H1 (cell line): ENCODE results near the gene CIB4. TPM values are rescaled to one million over a fixed set of nuclear protein-coding genes. Genes with fewer than 3 reads are reported as not detected.

Experiments used
- CTCF ChIA-PET: fragments of 300-600 bp; sonication (Branson Sonifier 250); formaldehyde crosslinking; loops from one replicate; lab custom pipeline; 2021; ENCODE audit not compliant: partially characterized antibody; lab: Charles Lee
- POLR2A ChIA-PET: fragments of 300-600 bp; sonication (Branson Sonifier 250); formaldehyde crosslinking; loops from one replicate; lab custom pipeline; 2021; ENCODE audit warnings: inconsistent platforms; ENCODE audit not compliant: partially characterized antibody; lab: Charles Lee
- DNase-seq, 2 experiments: peaks; one replicate each; pipeline versions ENCODE4 v3.0.0 to v3.0.0-alpha.2; 2010 to 2022; ENCODE audit warnings: low spot score in 2 of 2, low read depth in 1 of 2, mixed read lengths in 1 of 2
- FAIRE-seq: peaks from 2 replicates; lab custom pipeline; 2011; peaks lifted over from hg19 to GRCh38; lab: Jason Lieb, UNC
- H2AFZ ChIP-seq: 2 replicates; pipeline ENCODE4 v1.8.1; 2012; ENCODE audit warnings: low read length, inconsistent platforms
- H2AK5ac ChIP-seq: 2 replicates; pipeline ENCODE4 v1.6.1; 2013; ENCODE audit warnings: low read depth, low read length
- H2BK120ac ChIP-seq: replicated peaks from 2 replicates; pipeline ENCODE3; 2013; ENCODE audit warnings: low read depth, low read length, inconsistent platforms
- H2BK12ac ChIP-seq: 2 replicates; pipeline ENCODE4 v1.6.1; 2013; ENCODE audit warnings: low read depth, low read length
- H2BK15ac ChIP-seq: 2 replicates; pipeline ENCODE4 v1.6.1; 2013; ENCODE audit warnings: low read length
- H2BK20ac ChIP-seq: 2 replicates; pipeline ENCODE4 v1.6.1; 2013; ENCODE audit warnings: low read length
- H2BK5ac ChIP-seq: 2 replicates; pipeline ENCODE4 v1.6.1; 2013; ENCODE audit warnings: low read depth, low read length
- H3K14ac ChIP-seq: 2 replicates; pipeline ENCODE4 v1.6.1; 2013; ENCODE audit warnings: inconsistent platforms; ENCODE audit not compliant: insufficient read length
- H3K18ac ChIP-seq: 2 replicates; pipeline ENCODE4 v1.6.1; 2013; ENCODE audit warnings: low read length; ENCODE audit errors: extremely low read depth
- H3K23ac ChIP-seq: 2 replicates; pipeline ENCODE4 v1.6.1; 2013; ENCODE audit warnings: inconsistent platforms; ENCODE audit not compliant: insufficient read length
- H3K23me2 ChIP-seq: 2 replicates; pipeline ENCODE4 v1.6.1; 2013; ENCODE audit warnings: low read depth, low read length
- H3K27ac ChIP-seq: 2 replicates; pipeline ENCODE4 v1.6.1; 2011; ENCODE audit warnings: low read depth, low read length, inconsistent platforms
- H3K27me3 ChIP-seq, 4 experiments: replicated peaks in 1 of 4; 1 replicate in 1 of 4; 2 replicates in 3 of 4; pipeline versions ENCODE4 v1.6.1 to v1.8.1; 2011 to 2013; ENCODE audit warnings: low read length in 3 of 4, mild to moderate bottlenecking in 3 of 4, inconsistent platforms in 2 of 4, mixed read lengths in 2 of 4, moderate library complexity in 1 of 4; ENCODE audit not compliant: control insufficient read depth in 3 of 4, insufficient read depth in 3 of 4; ENCODE audit errors: extremely low read depth in 1 of 4
- H3K36me3 ChIP-seq, 4 experiments: 2 replicates each; pipeline versions ENCODE4 v1.6.1 to v1.8.1; 2011 to 2013; ENCODE audit warnings: mild to moderate bottlenecking in 4 of 4, low read length in 3 of 4, moderate library complexity in 2 of 4, control low read depth in 1 of 4, inconsistent platforms in 1 of 4; ENCODE audit not compliant: insufficient read depth in 4 of 4, control insufficient read depth in 2 of 4
- H3K4ac ChIP-seq: replicated peaks from 2 replicates; pipeline ENCODE3; 2013; ENCODE audit warnings: low read length, low read depth, mixed read lengths, inconsistent platforms; ENCODE audit not compliant: insufficient read length
- H3K4me1 ChIP-seq, 4 experiments: replicated peaks in 1 of 4; 1 replicate in 1 of 4; 2 replicates in 3 of 4; pipeline versions ENCODE4 v1.6.1 to v1.8.1; 2011 to 2013; ENCODE audit warnings: low read length in 3 of 4, inconsistent platforms in 2 of 4, mixed read lengths in 1 of 4; ENCODE audit not compliant: insufficient read depth in 4 of 4, control insufficient read depth in 3 of 4
- H3K4me2 ChIP-seq, 2 experiments: 2 replicates each; pipeline versions ENCODE4 v1.6.1 to v1.8.1; 2011 to 2013; ENCODE audit warnings: low read depth in 2 of 2, low read length in 2 of 2, control low read depth in 1 of 2, inconsistent platforms in 1 of 2, mild to moderate bottlenecking in 1 of 2; ENCODE audit not compliant: insufficient read depth in 1 of 2
- H3K4me3 ChIP-seq, 4 experiments: fragments of 200-600, 300-600 bp in 1 of 4; sonication (generic), shearing (Covaris generic), sonication (Bioruptor Twin) in 1 of 4; 2 replicates each; pipeline versions ENCODE4 v1.5.1 to v1.8.1; 2011 to 2016; ENCODE audit warnings: low read length in 4 of 4, low read depth in 3 of 4, control low read depth in 2 of 4, inconsistent platforms in 2 of 4, mild to moderate bottlenecking in 2 of 4, mixed read lengths in 1 of 4, moderate library complexity in 1 of 4; ENCODE audit not compliant: insufficient read depth in 2 of 4; ENCODE audit errors: extremely low read depth in 1 of 4
- H3K56ac ChIP-seq: replicated peaks from 2 replicates; pipeline ENCODE3; 2013; ENCODE audit warnings: low read depth, mild to moderate bottlenecking, mixed read lengths, low read length, inconsistent platforms; ENCODE audit not compliant: insufficient read length
- H3K79me1 ChIP-seq: 2 replicates; pipeline ENCODE4 v1.6.1; 2013; ENCODE audit warnings: low read depth, low read length, control low read depth
- H3K79me2 ChIP-seq, 2 experiments: 2 replicates each; pipeline versions ENCODE4 v1.6.1 to v1.8.1; 2012 to 2013; ENCODE audit warnings: low read length in 2 of 2, mild to moderate bottlenecking in 2 of 2, inconsistent platforms in 1 of 2; ENCODE audit not compliant: insufficient read depth in 2 of 2, control insufficient read depth in 1 of 2
- H3K9ac ChIP-seq, 4 experiments: replicated peaks in 1 of 4; 1 replicate in 1 of 4; 2 replicates in 3 of 4; pipeline versions ENCODE4 v1.6.1 to v1.8.1; 2011 to 2013; ENCODE audit warnings: low read depth in 3 of 4, low read length in 3 of 4, control low read depth in 2 of 4, mild to moderate bottlenecking in 2 of 4, moderate library complexity in 2 of 4, inconsistent platforms in 1 of 4; ENCODE audit errors: extremely low read depth in 1 of 4
- H3K9me3 ChIP-seq, 2 experiments: 2 replicates each; pipeline versions ENCODE4 v1.6.1 to v1.8.1; 2012 to 2013; ENCODE audit warnings: mild to moderate bottlenecking in 2 of 2, moderate library complexity in 2 of 2, control low read depth in 1 of 2, inconsistent platforms in 1 of 2, low read depth in 1 of 2, low read length in 1 of 2, mixed read lengths in 1 of 2; ENCODE audit not compliant: insufficient read depth in 2 of 2
- H4K20me1 ChIP-seq, 2 experiments: replicated peaks in 1 of 2; 2 replicates each; pipeline versions ENCODE3 to v1.8.1; 2011 to 2013; ENCODE audit warnings: inconsistent platforms in 2 of 2, low read length in 2 of 2, mild to moderate bottlenecking in 1 of 2; ENCODE audit not compliant: insufficient read depth in 2 of 2, control insufficient read depth in 1 of 2
- H4K5ac ChIP-seq: 2 replicates; pipeline ENCODE4 v1.6.1; 2013; ENCODE audit warnings: low read length, low read depth, mixed read lengths, inconsistent platforms; ENCODE audit not compliant: insufficient read length
- H4K8ac ChIP-seq: 2 replicates; pipeline ENCODE4 v1.8.0; 2013; ENCODE audit warnings: mild to moderate bottlenecking, moderate library complexity, low read length, inconsistent platforms; ENCODE audit not compliant: insufficient read depth; ENCODE audit errors: extremely low read depth
- H4K91ac ChIP-seq: replicated peaks from 2 replicates; pipeline ENCODE3; 2013; ENCODE audit warnings: low read length, mixed read lengths, inconsistent platforms; ENCODE audit not compliant: insufficient read length
- ATF2 ChIP-seq: IDR thresholded peaks from 2 replicates; pipeline ENCODE4 v1.6.1; 2012; ENCODE audit warnings: low read length, inconsistent platforms
- CHD2 ChIP-seq: IDR thresholded peaks from 2 replicates; pipeline ENCODE4 v1.6.1; 2012; ENCODE audit warnings: low read length, improper control_type of control experiment
- EZH2 ChIP-seq: fragments of 200-600 bp; sonication (generic); IDR thresholded peaks from 2 replicates; pipeline ENCODE4 v1.7.1; 2012; ENCODE audit warnings: low read depth, mild to moderate bottlenecking, moderate library complexity, low read length, inconsistent platforms; ENCODE audit not compliant: severe bottlenecking
- GABPA ChIP-seq: IDR thresholded peaks from 2 replicates; pipeline ENCODE4 v1.6.1; 2011; ENCODE audit warnings: mild to moderate bottlenecking, low read length, moderate library complexity, borderline replicate concordance; ENCODE audit not compliant: insufficient read depth
- JUND ChIP-seq: IDR thresholded peaks from 2 replicates; pipeline ENCODE4 v1.6.1; 2011; ENCODE audit warnings: mild to moderate bottlenecking, improper control_type of control experiment, low read length
- PHF8 ChIP-seq: fragments of 200-600 bp; sonication (generic); conservative IDR thresholded peaks from 2 replicates; pipeline ENCODE4 v1.7.1; 2012; ENCODE audit warnings: low read depth, mild to moderate bottlenecking, inconsistent platforms, low read length, moderate library complexity
- SIX5 ChIP-seq: IDR thresholded peaks from 2 replicates; pipeline ENCODE4 v1.6.1; 2011; ENCODE audit warnings: mild to moderate bottlenecking, low read depth, low read length
- TAF7 ChIP-seq: optimal IDR thresholded peaks from 2 replicates; pipeline ENCODE3; 2011; ENCODE audit warnings: low read depth, mild to moderate bottlenecking, inconsistent platforms, low read length, moderate library complexity, borderline replicate concordance
- TEAD4 ChIP-seq: IDR thresholded peaks from 2 replicates; pipeline ENCODE4 v1.6.1; 2012; ENCODE audit warnings: low read depth, low read length, inconsistent platforms, mixed read lengths
- USF2 ChIP-seq: IDR thresholded peaks from 2 replicates; pipeline ENCODE4 v1.6.1; 2011; ENCODE audit warnings: low read length, improper control_type of control experiment
- WGBS, 2 experiments: shearing (Covaris generic) in 1 of 2; methylation state at CpG; one replicate each; pipeline versions ENCODE4 v1.1.6 to v1.1.7; 2013 to 2015; ENCODE audit warnings: low lambda C conversion rate in 2 of 2, mixed read lengths in 2 of 2, inconsistent platforms in 1 of 2, low coverage in 1 of 2, missing lambda C conversion rate in 1 of 2; ENCODE audit not compliant: insufficient replicate concordance in 2 of 2, insufficient coverage in 1 of 2, insufficient read length in 1 of 2; ENCODE audit errors: extremely low coverage in 1 of 2, missing lambda C conversion rate in 1 of 2; 5-methylcytosine and 5-hydroxymethylcytosine counted together
- polyA plus RNA-seq, 7 experiments: library from polyadenylated mRNA; depleted of rRNA in 3 of 7; stranded (reverse) in 5 of 7; unstranded in 2 of 7; fragments of >200 nt in 5 of 7; fragments of 200-250 nt in 2 of 7; gene quantifications; 1 replicate in 5 of 7; 2 replicates in 1 of 7; 4 replicates in 1 of 7; pipeline versions ENCODE4 v1.2.1 to v1.2.3, GENCODE V29; 2011 to 2013; ENCODE audit warnings: missing spikeins in 2 of 7, mixed read lengths in 2 of 7
- total RNA-seq: library from RNA; stranded (reverse); fragmentation: NEBNext Ultra II Directional; extraction: Animal tissue kit (Norgen Biotek cat#: 25700); gene quantifications from 2 replicates; pipeline ENCODE4 v1.2.1, GENCODE V29; 2021

Gene CIB4
- total and polyA plus RNA-seq, 2 of the 8 experiments (the other 6 are each of a cell fraction or from before 2014, with no cell fraction given), result not detected

DNA sequence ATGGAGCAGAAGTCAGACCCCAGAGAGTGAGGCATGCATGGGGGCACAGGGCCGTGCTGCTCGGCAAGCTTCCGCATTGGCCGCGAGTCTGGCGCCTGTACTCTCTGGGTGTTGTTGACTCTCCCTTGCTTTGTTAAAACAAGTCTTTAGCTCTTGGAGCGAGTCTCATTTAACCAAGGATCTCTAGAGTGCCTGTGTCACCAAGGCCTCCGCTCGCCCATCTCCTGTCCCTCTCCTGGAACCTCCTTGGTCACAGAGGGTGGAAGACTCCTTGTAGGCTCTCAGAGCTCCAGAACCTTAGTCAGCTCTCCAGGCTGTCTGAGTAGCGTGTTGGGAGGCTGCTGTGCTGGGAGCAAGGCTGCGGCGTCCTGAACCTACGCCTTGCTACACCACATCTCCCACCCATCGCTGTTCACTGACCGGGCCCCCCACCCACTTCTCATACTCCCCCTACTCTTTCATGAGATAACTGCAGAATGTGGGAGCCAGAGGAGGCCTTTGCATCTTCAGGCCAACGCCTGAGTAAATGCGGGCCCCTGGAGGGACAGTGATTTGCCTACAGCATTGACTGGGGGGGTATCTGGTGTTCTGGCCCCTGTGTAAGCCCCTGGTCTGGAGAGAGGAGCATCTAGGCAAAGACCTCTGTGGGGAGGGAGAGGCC lies 66.1 kb downstream of the CIB4 start:
- no peak overlapping the region for H2BK120ac ChIP-seq
- TF ChIP-seq GABPA, result no peak
- no peak for TF ChIP-seq TEAD4
- no peak for TF ChIP-seq ATF2
- TF ChIP-seq EZH2, result no peak
- no peak for TF ChIP-seq TAF7
- no peak for TF ChIP-seq JUND
- no peak for TF ChIP-seq CHD2
- TF ChIP-seq PHF8, result no peak
- no peak for TF ChIP-seq USF2
- TF ChIP-seq SIX5, result no peak

More for the DNA sequence above, 66.1 kb downstream of the CIB4 start:
- H3K27me3 ChIP-seq, result peaks cover 0 to 2% (median under 1%) of the 10 kb centered on the region in 4 experiments; a peak in 3 of 7 replicates
- H2BK5ac ChIP-seq, result no peak overlapping the region
- no peak overlapping the region for H2BK20ac ChIP-seq
- DNase-seq (no peak), FAIRE-seq (no peak)
- ChIA-PET CTCF (interaction anchor here (0.9 to 10.9 kb wide), 8 partner anchors 10 to 348 kb away, joined by 3 to 159 read pairs (median 4); a partner anchor contains a TSS), POLR2A (interaction anchor here (0.7 kb wide), 1 partner anchor 9 kb away, joined by 3 read pairs; no protein-coding TSS in a partner anchor)
- H3K18ac ChIP-seq, result no peak overlapping the region; the same call in 1 of the 2 replicates
- H3K4me3 ChIP-seq, result no peak overlapping the region
- no peak overlapping the region for H2AFZ ChIP-seq
- no peaks in the 10 kb centered on the region for H3K79me1 ChIP-seq
- no peaks in the 10 kb centered on the region for H4K20me1 ChIP-seq
- H2AK5ac ChIP-seq, result no peak overlapping the region
- H2BK15ac ChIP-seq, result no peak overlapping the region
- H3K9me3 ChIP-seq, result no peaks in the 10 kb centered on the region
- H3K27ac ChIP-seq, result no peak overlapping the region
- WGBS, 2 experiments, result 87% methylated on average over 15 of the region's 17 CpGs; no CpG with 5 or more reads in 1 of the 2 experiments
- H3K23ac ChIP-seq, result no peak overlapping the region
- H2BK12ac ChIP-seq, result no peak overlapping the region
- H3K9ac ChIP-seq, result no peak overlapping the region
- no peaks in the 10 kb centered on the region for H3K23me2 ChIP-seq
- H3K4me2 ChIP-seq, result no peak overlapping the region
- no peak overlapping the region for H4K91ac ChIP-seq
- no peak overlapping the region for H3K4ac ChIP-seq
- H4K5ac ChIP-seq, result no peak overlapping the region
- no peak overlapping the region for H3K56ac ChIP-seq
- H3K79me2 ChIP-seq, result no peaks in the 10 kb centered on the region
- peaks cover 0 to 4% (median 2%) of the 10 kb centered on the region in 4 experiments; a peak in 4 of 7 replicates for H3K4me1 ChIP-seq
- H3K36me3 ChIP-seq, result no peaks in the 10 kb centered on the region
- no peak overlapping the region for H3K14ac ChIP-seq
- no peak overlapping the region; the same call in 1 of the 2 replicates for H4K8ac ChIP-seq
